Islet of Langerhans (tissue), 1 donor: Measurements from ENCODE around the gene RBM4B.

Experiments
- FAIRE-seq: peaks from one replicate; lab custom pipeline; 2011; peaks lifted over from hg19 to GRCh38; lab: Jason Lieb, UNC

The RBM4B gene

DNA sequence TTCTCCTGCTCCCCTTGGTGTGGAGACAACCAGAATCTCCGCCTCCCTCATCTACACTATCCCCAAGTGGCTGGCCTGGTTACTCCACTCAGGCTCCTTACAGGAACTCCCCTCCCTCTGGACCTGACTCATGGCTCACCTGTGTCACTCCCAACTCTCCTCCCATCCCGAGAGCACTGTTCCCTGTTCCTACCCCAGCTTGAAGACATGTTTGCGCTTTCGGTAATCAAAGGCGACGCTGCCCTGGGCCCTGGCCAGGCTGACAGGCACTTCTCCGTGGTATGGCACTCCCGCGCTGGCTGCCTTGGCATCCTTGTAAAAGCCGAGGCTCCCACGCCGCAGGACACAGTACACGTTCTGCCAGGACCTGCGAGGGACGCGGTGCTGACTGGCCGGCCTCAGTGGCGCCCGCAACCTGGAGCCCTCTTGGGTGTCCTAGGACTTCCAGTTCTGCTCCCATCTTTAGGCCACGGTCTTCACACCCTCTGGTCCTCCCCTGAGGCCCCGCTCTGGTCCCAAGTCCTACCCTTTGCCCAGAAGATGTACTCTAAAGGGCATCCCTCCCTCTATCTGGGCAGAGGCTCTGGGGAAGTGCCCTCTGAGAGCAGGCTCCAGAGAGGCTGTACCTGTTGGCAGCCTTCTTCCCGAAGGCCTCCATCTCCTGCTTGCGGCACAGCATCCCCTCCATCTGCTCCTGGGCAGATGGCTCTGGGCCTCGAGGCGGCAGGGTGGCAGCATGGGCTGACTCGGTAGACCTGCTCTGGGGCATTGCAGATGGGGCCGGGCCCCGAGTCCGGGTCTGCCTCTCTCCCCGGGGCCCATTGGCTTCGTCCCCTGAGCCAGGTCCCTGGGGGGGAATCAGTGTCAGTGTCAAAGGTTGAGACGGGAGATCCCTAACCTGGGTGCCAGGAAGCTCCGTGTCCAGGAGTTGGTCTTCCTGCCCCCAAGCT, 9.4 kb upstream of the RBM4B start:
- no peak for FAIRE-seq

DNA sequence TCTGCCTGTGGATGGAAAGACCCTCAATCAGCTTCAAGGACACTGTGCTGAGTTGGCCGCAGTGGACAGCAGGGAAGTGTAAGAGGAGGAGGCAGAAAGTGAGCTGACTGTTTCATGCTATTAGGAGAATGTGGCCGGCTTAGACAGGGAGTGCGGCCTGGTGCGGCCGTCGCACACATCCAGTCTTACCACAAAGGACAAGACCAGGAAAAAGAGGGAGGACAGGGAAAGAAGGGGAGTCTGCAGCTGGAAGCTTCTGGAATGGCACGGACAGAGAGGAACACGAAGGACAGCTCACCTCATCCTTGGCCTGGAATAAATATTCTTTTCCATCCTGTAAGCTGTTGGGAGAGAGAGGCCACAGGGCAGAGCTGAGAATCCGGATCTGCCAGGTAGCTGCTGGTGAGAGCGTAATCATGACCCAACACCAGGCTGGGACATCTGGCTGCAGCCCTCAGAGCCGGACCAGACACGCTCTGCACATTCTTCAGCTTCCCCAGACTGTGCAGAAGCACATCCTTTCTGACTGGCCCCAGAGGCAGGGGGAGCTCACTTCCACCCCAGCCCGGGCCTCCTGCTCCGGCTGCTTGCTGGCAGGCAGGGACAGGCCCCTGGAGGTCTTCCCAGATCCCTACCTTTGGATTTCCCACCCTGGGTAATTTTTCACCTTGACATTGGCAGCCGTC, 8.6 kb upstream of the RBM4B start:
- FAIRE-seq: no peak

DNA sequence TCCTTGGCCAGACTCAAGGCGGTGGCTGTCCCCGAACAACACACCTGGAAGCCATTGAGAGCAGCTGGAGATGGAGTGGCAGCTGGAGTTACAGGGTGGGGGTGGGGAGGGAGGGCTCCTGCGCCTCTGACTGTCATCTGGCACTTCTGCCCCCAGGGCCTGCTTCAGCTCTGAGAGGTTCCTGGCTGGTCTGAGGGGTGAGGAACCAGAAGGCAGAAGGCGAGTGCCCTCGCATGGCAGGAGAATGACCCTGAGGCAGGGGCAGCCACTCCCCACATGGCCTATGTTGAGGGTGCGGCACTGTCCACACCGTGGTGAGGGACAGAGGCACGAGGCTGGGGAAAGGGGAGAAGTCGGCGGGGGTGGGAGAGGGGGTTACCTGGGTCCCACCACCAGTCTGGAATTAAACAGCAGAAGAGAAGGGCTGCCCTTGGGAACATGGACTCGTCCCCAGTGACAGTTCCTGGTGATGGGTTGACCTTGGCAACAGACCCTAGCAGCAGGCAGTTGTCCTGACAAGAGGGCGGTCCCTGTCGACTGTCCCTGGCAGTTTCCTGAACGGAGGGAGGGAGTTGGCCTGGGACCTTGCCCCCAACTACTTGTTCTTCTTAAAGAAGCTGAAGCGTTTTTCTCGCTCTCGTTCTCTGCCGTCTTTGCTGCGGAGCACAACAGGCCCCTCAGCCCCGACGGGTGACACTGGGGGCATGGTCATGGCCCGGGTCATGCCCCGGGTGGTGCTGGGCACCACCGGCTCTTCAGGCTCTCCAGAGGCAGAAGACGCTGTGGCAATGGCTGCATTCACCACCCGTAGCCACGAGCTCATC, 7.8 kb upstream of the RBM4B start:
- FAIRE-seq: no peak

DNA sequence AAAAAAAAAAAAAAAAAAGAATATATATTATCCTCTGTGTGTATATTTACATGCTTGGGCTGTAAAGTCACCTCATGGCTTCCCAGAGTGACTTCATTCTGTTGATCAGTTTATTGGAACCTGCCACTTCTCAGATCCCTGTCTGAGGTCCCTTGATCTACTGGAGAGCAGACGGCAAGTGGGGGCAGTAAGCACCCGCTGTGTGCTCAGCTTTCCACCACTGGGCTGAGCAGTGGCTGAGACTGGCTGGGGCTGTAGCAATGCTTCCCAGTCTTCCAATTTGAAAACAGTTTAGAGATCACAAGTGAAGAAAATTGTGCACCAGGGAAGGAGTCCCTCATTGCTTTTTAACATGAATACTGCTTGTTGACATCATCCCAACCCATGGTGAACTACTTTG, 6.9 kb upstream of the RBM4B start:
- FAIRE-seq: no peak

DNA sequence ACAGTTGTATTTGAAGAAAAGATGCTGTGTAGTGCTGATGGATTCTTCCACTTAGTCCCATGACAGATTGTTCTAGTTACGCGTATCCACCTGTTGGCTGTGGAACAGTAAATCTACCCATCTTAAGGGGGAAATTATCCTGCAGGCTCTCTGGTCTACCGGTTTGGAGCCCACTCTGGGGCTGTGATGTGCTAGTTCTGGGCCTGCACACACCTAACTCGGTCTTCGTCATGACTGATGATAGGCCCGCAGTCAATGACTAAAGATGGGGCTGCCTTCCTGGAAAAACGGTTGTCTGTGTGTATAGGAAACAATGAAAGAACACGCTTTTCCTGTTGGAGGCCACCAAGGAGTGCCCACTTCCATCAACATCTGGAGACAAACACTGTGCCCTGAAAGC, 6.2 kb upstream of the RBM4B start:
- FAIRE-seq: no peak

DNA sequence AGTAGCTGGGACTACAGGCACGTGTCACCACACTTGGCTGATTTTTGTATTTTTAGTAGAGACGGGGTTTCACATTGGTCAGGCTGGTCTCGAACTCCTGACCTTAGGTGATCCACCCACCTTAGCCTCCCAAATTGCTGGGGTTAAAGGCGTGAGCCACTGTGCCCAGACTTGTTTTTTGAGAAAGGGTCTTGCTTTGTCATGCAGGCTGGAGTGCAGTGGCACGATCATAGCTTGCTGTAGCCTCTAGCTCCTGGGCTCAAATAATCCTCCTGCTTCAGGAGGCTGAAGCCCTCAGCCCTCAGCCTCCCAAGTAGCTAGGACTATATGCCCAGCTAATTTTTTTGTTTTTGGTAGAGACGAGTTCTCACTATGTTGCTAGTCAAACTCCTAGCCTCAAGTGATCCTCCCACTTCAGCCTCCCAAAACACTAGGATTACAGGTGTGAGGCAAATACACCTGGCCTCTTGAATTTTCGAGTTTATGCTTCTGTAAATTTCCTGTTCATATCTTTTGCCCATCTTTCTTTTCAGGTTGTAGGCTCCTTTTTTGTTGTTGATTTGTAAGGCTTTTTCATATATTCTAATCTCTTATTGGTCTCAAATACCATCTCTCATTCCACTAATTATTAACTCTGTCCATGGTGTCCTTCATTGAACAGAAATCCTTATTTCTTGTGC, 3.4 kb upstream of the RBM4B start:
- no peak for FAIRE-seq

DNA sequence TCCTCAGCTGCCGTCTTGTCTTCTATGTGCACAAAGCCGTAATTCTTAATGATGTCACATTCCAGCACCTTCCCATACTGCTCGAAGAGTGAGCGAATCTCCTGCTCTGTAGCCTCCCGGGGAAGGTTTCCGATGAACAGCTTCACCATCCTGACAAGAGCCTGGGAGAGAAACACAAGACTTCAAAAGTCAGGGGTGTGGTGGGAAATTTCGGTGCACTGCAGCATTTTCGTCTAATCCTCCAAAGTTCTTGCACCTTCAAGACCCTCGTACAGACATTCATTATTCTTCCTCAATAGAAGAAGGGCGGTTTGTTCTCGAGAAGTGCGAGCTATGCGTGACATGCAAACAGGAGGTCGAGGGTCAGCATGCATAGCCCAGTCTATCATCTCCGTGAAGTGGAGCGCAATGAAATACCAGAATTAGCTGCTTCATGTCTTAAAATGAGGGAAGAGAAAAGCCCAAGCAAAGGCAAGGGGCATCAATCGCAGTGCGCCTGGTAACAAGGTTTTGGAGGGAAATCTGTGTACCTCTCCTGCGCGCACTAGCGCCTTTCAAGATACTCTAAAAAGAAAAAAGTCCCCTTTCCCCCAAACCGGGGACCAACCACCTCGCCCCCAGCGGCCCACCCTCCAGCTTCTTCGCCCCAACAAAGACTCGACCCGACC, 622 bp downstream of the RBM4B start:
- no peak for FAIRE-seq

DNA sequence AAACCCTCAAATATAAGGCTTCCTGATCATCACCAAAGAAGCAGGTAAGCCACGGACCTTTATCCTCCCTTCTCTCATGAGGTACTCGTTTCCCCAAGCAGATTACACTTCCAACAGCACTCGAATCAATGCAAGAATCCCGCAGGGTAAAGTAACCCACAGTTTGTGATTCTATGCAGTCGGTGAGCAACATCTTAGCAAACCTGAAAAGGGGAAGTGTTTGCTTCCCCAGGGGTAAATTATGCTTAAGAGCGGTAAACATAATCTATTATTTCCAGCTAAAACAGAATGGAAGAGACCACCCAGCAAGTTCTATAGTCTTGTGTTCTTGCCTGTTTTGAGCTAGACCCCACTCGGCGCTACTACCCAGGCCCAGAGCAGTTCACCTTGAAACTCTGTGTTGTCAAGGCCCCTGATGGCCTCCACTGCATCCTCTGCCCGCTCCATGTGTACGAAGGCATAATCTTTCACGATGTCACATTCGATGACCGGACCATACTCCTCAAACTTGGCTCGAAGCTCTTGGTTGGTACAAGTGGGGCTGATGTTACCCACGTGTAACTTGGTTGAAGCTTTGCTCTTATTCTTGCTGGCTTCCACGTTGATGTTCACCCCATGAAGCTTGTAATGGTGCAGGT, 1.3 kb downstream of the RBM4B start:
- FAIRE-seq: no peak

DNA sequence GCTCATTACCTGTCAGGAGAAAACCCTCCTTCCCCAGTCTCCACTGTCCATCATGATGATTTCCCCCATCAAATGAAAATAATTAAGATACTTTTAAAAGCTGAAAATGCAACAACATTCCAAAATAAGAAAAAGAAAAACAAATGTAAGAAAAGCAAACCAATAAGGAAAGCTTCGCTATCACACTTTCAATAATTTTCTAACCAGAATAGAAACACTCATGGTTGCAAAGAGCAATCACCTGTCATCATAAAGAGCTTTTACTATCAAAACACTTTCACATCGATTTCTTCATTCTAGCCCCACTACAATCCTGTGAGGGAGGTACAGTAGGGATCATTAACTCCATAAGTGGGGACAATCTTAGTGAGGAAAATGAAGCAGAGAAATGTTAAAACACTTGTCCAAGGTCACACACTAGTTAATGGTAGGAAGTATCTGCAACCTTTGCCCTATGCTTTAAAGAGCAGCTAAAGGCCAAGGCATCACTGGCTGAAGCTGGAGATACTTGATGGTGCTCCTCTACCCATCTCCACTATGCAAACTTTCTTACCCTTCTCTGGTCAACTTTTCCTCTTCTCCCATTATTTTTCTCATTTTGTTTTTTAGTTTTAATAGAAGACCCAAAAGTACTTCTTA, 2.6 kb downstream of the RBM4B start:
- no peak for FAIRE-seq

DNA sequence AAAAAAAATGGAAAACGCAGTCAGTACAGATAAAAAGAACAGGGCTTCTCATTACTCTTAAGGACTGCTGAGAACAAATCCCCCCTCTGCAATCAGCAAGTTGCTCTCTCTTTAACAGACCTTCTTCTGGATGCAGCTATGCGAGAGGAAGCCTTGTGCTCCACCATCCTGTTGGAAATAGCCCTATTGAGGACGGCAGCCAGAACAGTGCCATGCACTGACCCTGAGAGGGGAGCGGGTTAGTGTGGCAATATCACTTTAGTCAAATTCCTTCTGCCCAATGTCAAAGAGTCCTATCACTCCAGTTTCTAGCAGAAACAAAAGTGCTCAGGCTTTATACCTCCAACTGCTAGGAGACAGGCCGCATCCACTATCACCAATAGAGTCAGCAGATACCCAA, 6.9 kb downstream of the RBM4B start:
- no peak for FAIRE-seq

DNA sequence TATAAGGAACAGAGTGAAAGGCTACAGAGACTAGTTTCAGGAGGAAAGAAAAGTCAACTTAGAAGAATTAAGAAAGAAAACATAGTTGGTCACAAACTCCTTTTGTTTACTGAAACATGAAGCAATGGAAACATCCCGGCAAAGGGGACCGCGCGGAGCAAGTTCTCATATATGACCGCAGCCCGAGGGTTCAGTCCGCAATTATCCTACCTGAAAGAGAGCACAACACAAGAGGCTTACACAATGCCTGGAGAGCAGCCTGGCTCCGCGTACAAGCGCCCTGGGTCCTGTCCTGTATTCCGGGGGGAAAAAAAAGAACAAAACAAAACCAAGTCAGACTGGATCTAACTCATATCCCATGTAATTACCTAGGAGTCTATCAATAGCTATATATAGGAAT, 12.3 kb downstream of the RBM4B start:
- no peak for FAIRE-seq

DNA sequence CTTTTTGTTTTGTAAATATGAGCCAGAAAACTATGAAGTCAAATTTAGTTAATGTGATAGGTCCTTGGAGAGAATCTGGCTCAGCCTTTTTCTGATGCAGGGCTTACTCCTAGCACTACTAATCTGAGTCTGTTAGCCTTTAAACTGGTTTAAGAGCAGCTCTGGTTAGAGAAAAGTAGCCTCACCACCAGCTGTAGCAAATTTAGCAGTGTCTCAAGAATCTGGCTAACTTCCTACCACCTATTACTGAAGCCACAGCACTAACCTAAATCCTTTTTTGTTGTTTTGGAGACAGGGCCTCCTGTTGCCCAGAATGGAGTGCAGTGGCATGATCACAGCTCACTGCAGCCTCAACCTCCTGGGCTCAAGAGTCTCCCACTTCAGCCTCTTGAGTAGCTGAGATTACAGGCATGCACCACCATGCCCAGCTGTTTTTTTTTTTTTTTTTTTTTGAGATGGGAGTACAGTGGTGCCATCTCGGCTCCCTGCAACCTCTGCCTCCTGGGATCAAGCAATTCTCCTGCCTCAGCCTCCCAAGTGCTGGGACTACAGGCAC, 13.9 kb downstream of the RBM4B start:
- no peak for FAIRE-seq

DNA sequence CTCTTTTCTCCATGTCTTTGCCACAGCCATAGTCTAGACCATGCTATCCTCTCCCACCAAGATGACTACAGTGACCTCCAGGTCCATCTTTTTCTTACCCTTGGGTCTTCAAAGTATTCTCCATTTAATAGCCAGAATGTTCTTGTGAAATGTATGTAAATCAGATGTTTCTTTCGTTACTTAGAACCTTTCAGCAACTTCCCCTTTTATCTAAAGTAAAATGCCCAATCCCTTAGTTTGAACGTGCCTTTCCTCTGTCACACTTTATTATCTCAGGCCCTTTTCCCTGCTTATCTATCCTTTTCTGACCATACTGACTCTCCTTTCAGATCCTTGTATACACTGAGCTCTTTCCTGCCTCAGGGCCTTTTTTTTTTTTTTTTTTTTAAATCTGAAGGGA, 17.9 kb downstream of the RBM4B start:
- no peak for FAIRE-seq

DNA sequence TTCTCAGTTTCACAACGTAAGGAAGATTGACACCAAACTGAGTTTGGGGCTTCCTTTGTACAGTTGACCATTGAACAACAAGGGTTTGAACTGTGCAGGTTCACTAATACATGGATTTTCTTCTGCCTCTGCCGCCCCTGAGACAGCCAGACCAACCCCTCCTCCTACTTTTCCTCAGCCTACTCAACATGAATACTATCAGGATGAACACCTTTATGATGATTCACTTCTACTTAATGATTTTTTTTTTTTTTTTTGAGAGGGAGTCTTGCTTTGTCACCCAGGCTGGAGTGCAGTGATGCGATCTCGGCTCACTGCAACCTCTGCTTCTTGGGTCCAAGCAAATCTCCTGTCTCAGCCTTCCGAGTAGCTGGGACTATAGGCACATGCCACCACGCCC, 24.6 kb downstream of the RBM4B start:
- no peak for FAIRE-seq

DNA sequence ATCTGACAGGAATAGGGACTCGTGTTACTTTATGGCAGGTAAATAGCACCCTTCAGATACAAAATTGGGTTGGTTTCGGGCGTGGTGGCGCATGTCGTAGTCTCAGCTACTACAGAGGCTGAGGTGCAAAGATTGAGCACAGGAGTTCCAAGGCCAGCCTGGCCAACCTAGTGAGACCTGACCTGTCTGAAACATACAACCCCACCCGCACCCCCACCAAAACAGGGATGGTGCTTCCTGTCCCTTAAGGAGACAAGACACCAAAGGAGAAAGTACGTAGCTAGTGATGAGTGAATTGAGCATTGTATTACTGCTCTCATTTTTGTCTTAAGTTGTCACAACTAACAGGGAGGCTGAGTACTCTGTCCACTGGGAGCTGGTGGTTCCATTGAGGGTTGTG, 25.0 kb downstream of the RBM4B start:
- no peak for FAIRE-seq

DNA sequence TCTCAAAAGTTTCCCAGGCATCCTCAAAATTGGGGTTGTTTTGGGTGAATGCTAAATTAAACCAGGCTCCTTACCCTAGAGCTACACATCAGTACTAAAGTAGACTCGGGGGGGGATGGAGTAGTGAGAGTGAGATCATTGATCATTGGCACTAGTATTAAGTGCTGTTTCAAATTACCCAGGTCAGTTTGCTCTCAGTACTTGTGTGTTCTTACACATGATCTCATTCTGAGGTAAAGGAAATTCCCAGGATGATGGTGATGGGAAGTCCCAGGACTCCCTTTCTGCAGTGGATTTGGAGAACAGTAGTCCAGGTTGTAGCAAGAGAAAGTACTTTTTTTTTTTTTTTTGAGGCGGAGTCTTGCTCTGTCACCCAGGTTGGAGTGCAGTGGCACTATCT, 26.7 kb downstream of the RBM4B start:
- FAIRE-seq: no peak

DNA sequence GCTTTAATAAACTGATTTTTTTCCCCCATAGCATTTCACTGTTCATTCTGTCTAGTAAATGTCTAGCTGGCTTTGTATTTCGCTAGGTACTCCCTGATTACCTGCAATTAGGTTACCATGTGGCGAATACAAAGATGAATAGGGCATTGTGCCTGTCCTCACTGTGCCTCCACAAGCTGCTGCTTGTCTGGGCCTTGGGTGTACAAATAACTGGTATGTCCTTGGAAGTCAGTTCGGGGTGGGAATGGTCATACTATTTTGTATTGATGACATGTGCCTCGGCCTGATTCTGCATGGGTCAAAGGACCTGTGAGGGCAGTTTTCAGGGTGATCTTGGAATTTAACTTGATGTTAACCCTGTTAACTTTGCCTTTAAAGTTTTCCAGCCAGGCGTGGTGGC, 27.8 kb downstream of the RBM4B start:
- FAIRE-seq: no peak

DNA sequence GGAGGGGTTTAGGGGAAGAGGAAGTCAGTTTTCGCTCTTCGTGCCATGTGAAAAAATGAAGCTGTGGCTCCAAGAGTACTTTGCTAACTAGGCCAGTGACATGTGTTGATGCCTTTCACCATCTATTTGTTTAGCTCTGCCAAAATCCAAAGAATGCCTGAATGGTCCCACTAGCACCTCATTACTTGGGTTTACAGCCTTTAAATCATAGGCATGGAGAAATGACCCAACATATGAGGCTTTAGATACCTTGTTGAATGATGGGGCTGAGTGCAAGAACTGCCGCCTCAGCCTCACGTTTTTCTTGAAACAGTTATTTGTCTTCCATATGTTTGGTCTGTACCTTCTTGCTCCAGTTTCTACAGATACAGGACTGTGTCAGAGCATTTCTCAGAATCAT, 30.9 kb downstream of the RBM4B start:
- no peak for FAIRE-seq

DNA sequence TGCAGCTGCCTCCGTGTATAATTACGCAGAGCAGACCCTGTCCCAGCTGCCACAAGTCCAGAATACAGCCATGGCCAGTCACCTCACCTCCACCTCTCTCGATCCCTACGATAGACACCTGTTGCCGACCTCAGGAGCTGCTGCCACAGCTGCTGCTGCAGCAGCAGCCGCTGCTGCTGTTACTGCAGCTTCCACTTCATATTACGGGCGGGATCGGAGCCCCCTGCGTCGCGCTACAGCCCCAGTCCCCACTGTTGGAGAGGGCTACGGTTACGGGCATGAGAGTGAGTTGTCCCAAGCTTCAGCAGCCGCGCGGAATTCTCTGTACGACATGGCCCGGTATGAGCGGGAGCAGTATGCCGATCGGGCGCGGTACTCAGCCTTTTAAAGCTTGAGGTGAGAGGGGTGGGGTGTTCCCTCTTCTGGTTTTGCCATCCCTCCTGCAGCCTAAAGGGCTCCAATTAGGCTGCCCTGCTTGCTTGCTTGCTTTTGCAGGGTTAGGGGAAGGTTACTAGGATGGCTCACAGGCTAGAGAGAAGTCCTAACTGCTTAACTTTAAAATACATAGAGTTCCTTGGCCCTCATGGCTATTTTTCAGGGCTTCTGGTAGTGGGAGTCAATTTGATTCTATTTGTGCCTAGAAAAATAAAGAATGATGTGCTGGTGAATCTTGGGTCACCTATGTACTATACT, 33.8 kb downstream of the RBM4B start:
- no peak for FAIRE-seq

DNA sequence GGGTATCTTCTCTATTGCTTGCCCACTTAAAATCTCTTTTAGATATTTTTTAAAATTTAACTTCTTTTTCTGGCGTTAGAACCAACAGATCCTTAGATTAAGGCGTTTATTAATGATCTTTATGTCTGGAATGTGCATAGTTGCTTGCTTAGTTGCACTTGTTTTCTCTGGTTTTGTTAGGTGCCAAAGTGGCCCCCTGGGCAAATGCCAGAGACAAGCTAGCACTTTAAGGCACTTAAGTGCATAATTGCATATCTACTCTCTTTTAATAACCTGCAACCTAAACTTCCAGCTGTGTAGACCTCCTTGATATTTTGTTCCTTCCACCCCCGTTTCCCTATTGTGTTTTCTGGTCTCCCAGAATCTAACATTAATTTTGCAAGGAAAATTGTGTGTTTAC, 35.9 kb downstream of the RBM4B start:
- no peak for FAIRE-seq
